ENCODE data around the gene DCST1.

GRCh38 chr1:155016231-155016831 is 17.3 kb upstream of the DCST1 start:
- TF ChIP-seq CTCF (conservative IDR thresholded peaks at IDR 0.05 in 1 of 2, IDR thresholded peaks at IDR 0.05 in 1 of 2; ENCODE audit: extremely low read depth in 1 of 2, insufficient read depth in 1 of 2, low read depth in 1 of 2, low read length in 2 of 2) (no peak), EZH2 (IDR thresholded peaks at IDR 0.05; ENCODE audit: borderline replicate concordance, low read length) (no peak)

All from mammary epithelial cell (primary cell).